Measurements from ENCODE around the gene SLIT3. TPM values are rescaled to one million over a fixed set of nuclear protein-coding genes. Genes with fewer than 3 reads are reported as not detected.
"Not testable (repeated sequence)": the region's sequence is repeated elsewhere in the genome, so short reads cannot be mapped to it uniquely, and the experiment has no call there.

Gene SLIT3
- total RNA-seq, 1 donor from 2014 or later, result 3.1 TPM

DNA sequence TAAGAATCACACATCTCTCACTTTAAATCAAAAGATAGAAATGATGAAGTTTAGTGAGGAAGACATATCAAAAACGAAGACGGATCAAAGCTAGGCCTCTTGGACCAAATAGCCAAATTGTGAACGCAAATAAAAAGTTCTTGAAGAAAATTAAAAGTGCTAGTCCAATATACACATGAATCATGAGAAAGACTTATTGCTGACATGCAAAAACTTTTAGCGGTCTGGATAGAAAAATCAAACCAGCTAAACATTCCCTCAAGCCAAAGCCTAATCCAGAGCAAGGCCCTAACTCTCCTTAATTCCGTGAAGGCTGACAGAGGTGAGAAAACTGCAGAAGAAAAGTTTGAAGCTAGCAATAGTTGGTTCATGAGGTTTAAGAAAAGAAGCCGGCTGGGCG, 557.3 kb downstream of the SLIT3 start:
- DNase-seq (ENCODE audit: low read depth), result no peak
- TF ChIP-seq, protein P1, sequence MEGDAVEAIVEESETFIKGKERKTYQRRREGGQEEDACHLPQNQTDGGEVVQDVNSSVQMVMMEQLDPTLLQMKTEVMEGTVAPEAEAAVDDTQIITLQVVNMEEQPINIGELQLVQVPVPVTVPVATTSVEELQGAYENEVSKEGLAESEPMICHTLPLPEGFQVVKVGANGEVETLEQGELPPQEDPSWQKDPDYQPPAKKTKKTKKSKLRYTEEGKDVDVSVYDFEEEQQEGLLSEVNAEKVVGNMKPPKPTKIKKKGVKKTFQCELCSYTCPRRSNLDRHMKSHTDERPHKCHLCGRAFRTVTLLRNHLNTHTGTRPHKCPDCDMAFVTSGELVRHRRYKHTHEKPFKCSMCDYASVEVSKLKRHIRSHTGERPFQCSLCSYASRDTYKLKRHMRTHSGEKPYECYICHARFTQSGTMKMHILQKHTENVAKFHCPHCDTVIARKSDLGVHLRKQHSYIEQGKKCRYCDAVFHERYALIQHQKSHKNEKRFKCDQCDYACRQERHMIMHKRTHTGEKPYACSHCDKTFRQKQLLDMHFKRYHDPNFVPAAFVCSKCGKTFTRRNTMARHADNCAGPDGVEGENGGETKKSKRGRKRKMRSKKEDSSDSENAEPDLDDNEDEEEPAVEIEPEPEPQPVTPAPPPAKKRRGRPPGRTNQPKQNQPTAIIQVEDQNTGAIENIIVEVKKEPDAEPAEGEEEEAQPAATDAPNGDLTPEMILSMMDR (conservative IDR thresholded peaks at IDR 0.05; ENCODE audit: low read depth, low read length), result no peak
- H3K4me3 ChIP-seq (ENCODE audit: low read depth, low read length), result no peak overlapping the region

DNA sequence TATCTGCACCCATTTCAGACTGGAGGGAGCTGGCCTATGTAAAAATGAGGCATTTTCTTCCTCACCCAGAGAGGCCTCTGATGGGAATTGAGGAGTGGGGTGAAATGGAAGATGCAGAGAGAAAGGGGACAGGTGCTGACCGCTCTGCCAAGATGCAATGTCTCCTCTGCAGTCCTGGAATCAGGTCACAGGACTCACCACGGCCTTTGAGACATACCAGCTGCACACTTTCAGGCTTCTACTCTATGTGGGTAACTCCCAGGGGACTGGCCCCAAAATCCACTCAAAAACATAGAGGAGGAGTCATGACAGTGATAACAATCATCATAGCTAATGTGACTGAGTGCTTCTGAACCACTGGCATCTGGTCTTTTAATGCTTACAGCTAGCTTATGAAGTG, 558.6 kb downstream of the SLIT3 start:
- not testable (repeated sequence) for H3K4me3 ChIP-seq (ENCODE audit: low read depth, low read length); DNase-seq (ENCODE audit: low read depth)

DNA sequence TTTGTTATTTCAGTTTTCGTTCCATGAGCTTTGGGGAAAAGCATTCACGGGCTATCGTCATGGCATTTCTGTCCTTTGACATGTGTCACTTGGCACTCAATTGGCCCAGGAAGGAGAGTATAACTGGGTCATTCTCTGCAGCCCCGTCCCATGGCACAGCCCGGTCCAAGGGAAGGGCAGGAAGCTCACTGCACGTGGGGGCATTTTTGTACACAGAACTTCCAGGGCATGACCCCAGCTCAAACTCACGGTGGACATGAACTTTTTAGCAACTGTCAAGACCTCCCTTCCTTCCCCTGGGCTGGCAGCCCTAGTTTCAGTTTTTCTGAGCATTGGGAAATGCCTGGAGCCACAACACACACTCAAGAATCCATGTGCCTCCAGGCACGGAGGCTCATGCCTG, 560.1 kb downstream of the SLIT3 start:
- no peak for DNase-seq (ENCODE audit: low read depth)
- H3K4me3 ChIP-seq (ENCODE audit: low read depth, low read length), result no peak overlapping the region
- TF ChIP-seq, protein P1 (conservative IDR thresholded peaks at IDR 0.05; ENCODE audit: low read depth, low read length), result no peak

DNA sequence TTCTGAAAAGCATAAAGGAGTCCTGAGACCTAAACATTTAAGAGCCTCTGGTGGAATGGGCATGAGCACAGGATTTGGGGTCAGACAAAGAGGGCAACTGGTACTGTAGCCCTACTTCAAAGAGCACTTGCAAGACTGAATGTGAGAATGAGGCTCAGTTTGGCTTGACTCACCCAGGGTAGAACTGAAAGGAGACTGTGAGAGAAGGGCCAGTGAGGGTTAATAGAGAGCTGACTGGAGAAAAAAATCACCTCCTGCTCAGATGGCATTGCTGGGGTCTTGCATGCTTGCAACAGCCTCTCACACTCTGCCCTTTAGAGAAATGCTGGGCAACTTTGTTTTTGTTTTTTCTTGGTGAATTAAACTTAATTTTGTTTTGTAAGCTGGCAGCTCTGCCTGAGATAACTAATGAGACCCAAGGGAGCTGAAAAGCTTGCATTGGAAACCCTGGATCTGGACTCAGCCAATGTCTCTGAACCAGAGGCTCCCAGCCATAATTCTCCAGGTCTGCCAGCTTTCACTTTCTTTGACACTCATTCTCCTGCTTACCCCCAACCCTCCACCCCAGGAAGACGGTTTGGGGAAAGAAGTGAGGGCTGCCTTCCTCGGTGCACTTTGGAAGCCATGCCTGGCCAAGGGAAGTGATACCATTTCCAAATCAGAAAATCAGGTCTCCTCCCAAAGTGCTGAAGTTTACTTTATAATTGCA, 560.7 kb downstream of the SLIT3 start:
- TF ChIP-seq, protein P1 (conservative IDR thresholded peaks at IDR 0.05; ENCODE audit: low read depth, low read length), result no peak
- no peak overlapping the region for H3K4me3 ChIP-seq (ENCODE audit: low read depth, low read length)
- no peak for DNase-seq (ENCODE audit: low read depth)

DNA sequence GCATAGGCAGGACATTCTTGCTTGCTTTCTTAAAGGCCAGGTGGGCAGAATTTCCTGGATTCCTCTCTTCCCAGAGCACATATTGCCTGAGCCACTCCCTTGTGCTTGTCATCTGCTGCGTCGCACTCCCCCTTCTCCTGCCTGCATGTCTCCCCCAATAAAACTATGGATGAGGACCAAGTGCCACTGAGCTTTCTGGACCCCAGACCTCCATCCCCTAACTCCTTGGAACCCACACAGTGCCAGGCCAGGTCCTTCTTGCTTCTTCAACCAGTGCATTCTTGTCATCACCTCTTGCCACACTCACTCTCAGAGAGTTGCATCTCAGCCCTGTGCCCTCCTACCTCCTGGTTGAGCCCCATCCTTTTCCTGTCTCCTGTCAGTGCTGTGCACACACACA, 563.9 kb downstream of the SLIT3 start:
- TF ChIP-seq, protein P1 (conservative IDR thresholded peaks at IDR 0.05; ENCODE audit: low read depth, low read length), result no peak
- no peak for DNase-seq (ENCODE audit: low read depth)
- no peak overlapping the region for H3K4me3 ChIP-seq (ENCODE audit: low read depth, low read length)

DNA sequence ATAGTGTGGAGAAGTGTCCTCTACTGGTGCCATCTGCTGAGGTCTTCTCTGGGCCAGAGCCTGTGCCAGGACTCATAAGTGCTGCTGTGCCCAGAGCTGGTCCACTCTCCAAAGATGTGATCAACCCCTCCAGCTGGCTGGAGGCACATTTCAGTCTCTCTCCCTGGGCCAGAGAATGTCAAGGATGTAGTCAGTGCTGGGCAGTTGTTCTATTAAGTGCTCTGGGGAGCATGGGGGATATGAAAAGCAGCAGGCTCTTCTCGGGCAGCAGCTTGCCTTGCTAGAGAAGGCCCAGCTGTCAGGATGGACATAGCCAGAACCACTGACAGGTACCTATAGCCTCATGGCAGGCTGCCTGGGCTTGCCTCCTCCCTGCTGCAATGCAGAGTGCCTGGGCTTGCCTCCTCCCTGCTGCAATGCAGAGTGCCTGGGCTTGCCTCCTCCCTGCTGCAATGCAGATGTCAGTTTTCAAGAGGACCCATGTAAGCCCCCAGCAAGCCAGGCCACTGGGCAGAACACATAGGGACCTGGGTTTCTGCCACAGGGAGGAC, 564.6 kb downstream of the SLIT3 start:
- no peak overlapping the region for H3K4me3 ChIP-seq (ENCODE audit: low read depth, low read length)
- TF ChIP-seq, protein P1 (conservative IDR thresholded peaks at IDR 0.05; ENCODE audit: low read depth, low read length), result no peak
- no peak for DNase-seq (ENCODE audit: low read depth)

DNA sequence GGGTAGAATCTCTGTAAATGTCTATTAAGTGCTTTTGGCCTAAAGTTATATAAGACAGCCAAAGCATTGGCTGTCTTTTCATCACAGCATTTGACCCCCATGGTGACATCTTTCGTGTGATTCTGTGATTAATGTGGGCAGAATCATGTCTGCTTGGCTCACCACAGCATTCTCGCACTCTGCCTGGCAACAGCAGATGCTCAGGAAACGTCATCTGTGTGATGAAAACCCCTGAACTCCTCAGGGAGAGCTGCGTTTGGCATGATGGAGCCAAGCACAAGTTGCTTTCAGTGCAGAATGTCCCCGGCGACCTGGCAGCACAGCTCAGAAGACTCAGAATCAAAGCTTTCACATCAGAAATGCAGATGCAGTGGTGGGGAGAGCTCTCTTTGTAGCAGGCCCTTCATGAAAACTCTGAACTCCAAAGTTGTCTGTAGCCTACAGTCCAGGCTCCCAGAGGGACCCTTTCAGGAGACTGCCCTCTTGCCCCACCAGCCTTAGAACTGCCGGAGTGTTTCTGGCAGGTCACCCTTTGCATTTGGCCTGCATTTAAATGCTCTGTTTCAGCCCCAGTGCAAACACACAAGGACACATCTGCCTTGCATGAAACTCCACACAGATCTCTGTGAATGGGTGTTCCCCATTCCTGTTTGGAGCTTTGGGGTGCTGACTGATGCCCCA, 566.2 kb downstream of the SLIT3 start:
- DNase-seq (ENCODE audit: low read depth), result no peak
- H3K4me3 ChIP-seq (ENCODE audit: low read depth, low read length), result no peak overlapping the region
- TF ChIP-seq, protein P1 (conservative IDR thresholded peaks at IDR 0.05; ENCODE audit: low read depth, low read length), result no peak
